Measurements from ENCODE around the gene KDM1B. TPM values are rescaled to one million over a fixed set of nuclear protein-coding genes. Genes with fewer than 3 reads are reported as not detected.

KDM1B gene
- total RNA-seq, 1 experiment from 2014 or later: 15.8 TPM

GRCh38 chr6:18179770-18180356 lies 24.6 kb downstream of the KDM1B start:
- no peak for DNase-seq (ENCODE audit: low spot score)
- Histone ChIP-seq H3K9me3 (ENCODE audit: low read depth, low read length, poor library complexity, severe bottlenecking) (no peaks in the 10 kb centered on the region), H3K4me1 (ENCODE audit: insufficient read depth, low read length, poor library complexity, severe bottlenecking) (no peaks in the 10 kb centered on the region), H3K27ac (ENCODE audit: low read depth, low read length, poor library complexity, severe bottlenecking) (no peak overlapping the region), H3K27me3 (replicated peaks; ENCODE audit: insufficient read depth, low read depth, low read length, poor library complexity) (no peaks in the 10 kb centered on the region), H3K4me3 (ENCODE audit: low read depth, low read length, poor library complexity, severe bottlenecking) (no peak overlapping the region), H3K36me3 (ENCODE audit: insufficient read depth, low read length, poor library complexity, severe bottlenecking) (no peaks in the 10 kb centered on the region)
- intact Hi-C loops (cut with micrococcal nuclease; ENCODE audit: unreplicated experiment): no loop called here
- TF ChIP-seq EZH2 (IDR thresholded peaks at IDR 0.05; ENCODE audit: borderline replicate concordance, low read depth, low read length, poor library complexity, severe bottlenecking): no peak
- TF ChIP-seq CTCF (conservative IDR thresholded peaks at IDR 0.05; ENCODE audit: low read depth, low read length): no peak
- no TSS peak for BruUV-seq (replicated peaks)
- ChIA-PET POLR2A (ENCODE audit: low non-redundant PET) (no interaction called here), CTCF (no interaction called here)

- ChIA-PET CTCF (interaction anchor here (0.7 kb wide), 1 partner anchor 41 kb away, joined by 3 read pairs; no protein-coding TSS in a partner anchor), POLR2A (ENCODE audit: low non-redundant PET) (no interaction called here)
- Histone ChIP-seq H3K27ac (ENCODE audit: low read depth, low read length, poor library complexity, severe bottlenecking) (no peak overlapping the region), H3K36me3 (ENCODE audit: insufficient read depth, low read length, poor library complexity, severe bottlenecking) (no peaks in the 10 kb centered on the region), H3K4me1 (ENCODE audit: insufficient read depth, low read length, poor library complexity, severe bottlenecking) (no peaks in the 10 kb centered on the region), H3K9me3 (ENCODE audit: low read depth, low read length, poor library complexity, severe bottlenecking) (no peaks in the 10 kb centered on the region), H3K4me3 (ENCODE audit: low read depth, low read length, poor library complexity, severe bottlenecking) (no peak overlapping the region), H3K27me3 (replicated peaks; ENCODE audit: insufficient read depth, low read depth, low read length, poor library complexity) (no peaks in the 10 kb centered on the region)
- DNase-seq (ENCODE audit: low spot score): no peak
- no TSS peak for BruUV-seq (replicated peaks)
- no peak for TF ChIP-seq CTCF (conservative IDR thresholded peaks at IDR 0.05; ENCODE audit: low read depth, low read length)
- no peak for TF ChIP-seq EZH2 (IDR thresholded peaks at IDR 0.05; ENCODE audit: borderline replicate concordance, low read depth, low read length, poor library complexity, severe bottlenecking)
- intact Hi-C loops (cut with micrococcal nuclease; ENCODE audit: unreplicated experiment): no loop called here
These were observed 27.3 kb downstream of the KDM1B start for GRCh38 chr6:18182568-18182967.

GRCh38 chr6:18183766-18184165 lies 28.5 kb downstream of the KDM1B start:
- no peak for DNase-seq (ENCODE audit: low spot score)
- H3K4me3 ChIP-seq (ENCODE audit: low read depth, low read length, poor library complexity, severe bottlenecking): no peak overlapping the region
- H3K27me3 ChIP-seq (replicated peaks; ENCODE audit: insufficient read depth, low read depth, low read length, poor library complexity): no peaks in the 10 kb centered on the region
- TF ChIP-seq CTCF (conservative IDR thresholded peaks at IDR 0.05; ENCODE audit: low read depth, low read length): no peak
- no peak for TF ChIP-seq EZH2 (IDR thresholded peaks at IDR 0.05; ENCODE audit: borderline replicate concordance, low read depth, low read length, poor library complexity, severe bottlenecking)
- H3K36me3 ChIP-seq (ENCODE audit: insufficient read depth, low read length, poor library complexity, severe bottlenecking): no peaks in the 10 kb centered on the region
- no peaks in the 10 kb centered on the region for H3K4me1 ChIP-seq (ENCODE audit: insufficient read depth, low read length, poor library complexity, severe bottlenecking)
- no peak overlapping the region for H3K27ac ChIP-seq (ENCODE audit: low read depth, low read length, poor library complexity, severe bottlenecking)
- ChIA-PET POLR2A (ENCODE audit: low non-redundant PET) (no interaction called here), CTCF (interaction anchor here (0.6 kb wide), 1 partner anchor 244 kb away, joined by 4 read pairs; no protein-coding TSS in a partner anchor)
- BruUV-seq (replicated peaks): no TSS peak
- intact Hi-C loops (cut with micrococcal nuclease; ENCODE audit: unreplicated experiment): no loop called here
- no peaks in the 10 kb centered on the region for H3K9me3 ChIP-seq (ENCODE audit: low read depth, low read length, poor library complexity, severe bottlenecking)

Data from A673 (cell line).